Endothelial cell of umbilical vein (primary cell): ENCODE results near the gene BRPF1. TPM values are rescaled to one million over a fixed set of nuclear protein-coding genes. Genes with fewer than 3 reads are reported as not detected.

Experiments used
- BruUV-seq: library from RNA; stranded (reverse); fragments of 400-500 nt; replicated peaks from 2 replicates; lab custom pipeline; 2021; lab: Mats Ljungman, UMichigan
- CTCF ChIA-PET: fragments of 300-600, 350-600 bp; sonication (Branson Sonifier 250); formaldehyde crosslinking; loops from one replicate; lab custom pipeline; 2021; ENCODE audit warnings: antibody characterized with exemption, inconsistent platforms; lab: Charles Lee
- POLR2A ChIA-PET: fragments of 300-600, 350-600 bp; sonication (Branson Sonifier 250); formaldehyde crosslinking; loops from one replicate; lab custom pipeline; 2021; ENCODE audit warnings: antibody characterized with exemption, inconsistent platforms; lab: Charles Lee
- DNase-seq: peaks from one replicate; pipeline ENCODE4 v3.0.0-alpha.2; 2011; ENCODE audit warnings: low read depth, low spot score
- FAIRE-seq: peaks from 2 replicates; lab custom pipeline; 2011; peaks lifted over from hg19 to GRCh38; lab: Jason Lieb, UNC
- H2AFZ ChIP-seq: 2 replicates; pipeline ENCODE4 v1.6.0; 2012; ENCODE audit warnings: low read depth, low read length, control low read depth, inconsistent platforms
- H3K27ac ChIP-seq: 2 replicates; pipeline ENCODE4 v1.5.1; 2011; ENCODE audit warnings: low read depth, mild to moderate bottlenecking, control low read depth, low read length, moderate library complexity; ENCODE audit not compliant: insufficient read depth
- H3K27me3 ChIP-seq, 2 experiments: 2 replicates each; pipeline versions ENCODE4 v1.6.0 to v1.6.1; 2011; ENCODE audit warnings: low read length in 2 of 2, mixed read lengths in 1 of 2; ENCODE audit not compliant: control insufficient read depth in 2 of 2, insufficient read depth in 2 of 2
- H3K36me3 ChIP-seq, 2 experiments: 2 replicates in 1 of 2; 3 replicates in 1 of 2; pipeline ENCODE4 v1.5.1; 2011; ENCODE audit warnings: low read length in 2 of 2, mild to moderate bottlenecking in 1 of 2, moderate library complexity in 1 of 2; ENCODE audit not compliant: control insufficient read depth in 2 of 2, insufficient read depth in 2 of 2; ENCODE audit errors: extremely low read depth in 1 of 2
- H3K4me1 ChIP-seq: 3 replicates; pipeline ENCODE4 v1.5.1; 2011; ENCODE audit warnings: mild to moderate bottlenecking, low read length; ENCODE audit not compliant: control insufficient read depth, insufficient read depth; ENCODE audit errors: extremely low read depth
- H3K4me2 ChIP-seq: 2 replicates; pipeline ENCODE4 v1.6.1; 2011; ENCODE audit warnings: low read length, control low read depth, mixed read lengths; ENCODE audit not compliant: insufficient read depth
- H3K4me3 ChIP-seq, 3 experiments: fragments of 200-600 bp in 1 of 3; sonication (generic), shearing (Covaris generic) in 1 of 3; replicated peaks in 1 of 3; 2 replicates each; pipeline ENCODE4 v1.5.1; 2011 to 2016; ENCODE audit warnings: control low read depth in 3 of 3, low read length in 3 of 3, mild to moderate bottlenecking in 2 of 3, inconsistent platforms in 1 of 3, low read depth in 1 of 3, moderate library complexity in 1 of 3; ENCODE audit not compliant: insufficient read depth in 1 of 3
- H3K79me2 ChIP-seq: 2 replicates; pipeline ENCODE4 v1.6.0; 2012; ENCODE audit warnings: low read length, inconsistent platforms; ENCODE audit not compliant: control insufficient read depth, insufficient read depth
- H3K9ac ChIP-seq: replicated peaks from 2 replicates; pipeline ENCODE3; 2011; ENCODE audit warnings: low read length, control low read depth; ENCODE audit not compliant: insufficient read depth; ENCODE audit errors: extremely low read depth
- H3K9me1 ChIP-seq: replicated peaks from 3 replicates; pipeline ENCODE4 v1.6.0; 2011; ENCODE audit warnings: mild to moderate bottlenecking, low read length; ENCODE audit not compliant: control insufficient read depth, insufficient read depth; ENCODE audit errors: extremely low read depth
- H3K9me3 ChIP-seq: replicated peaks from 2 replicates; pipeline ENCODE4 v1.5.1; 2012; ENCODE audit warnings: low read length, inconsistent platforms; ENCODE audit not compliant: control insufficient read depth, insufficient read depth
- H4K20me1 ChIP-seq: replicated peaks from 2 replicates; pipeline ENCODE3; 2011; ENCODE audit warnings: mild to moderate bottlenecking, low read length; ENCODE audit not compliant: control insufficient read depth, insufficient read depth; ENCODE audit errors: extremely low read depth
- EZH2 ChIP-seq: IDR thresholded peaks from 2 replicates; pipeline ENCODE4 v1.6.1; 2012; ENCODE audit warnings: borderline replicate concordance, low read depth, mild to moderate bottlenecking, moderate library complexity, low read length, inconsistent platforms; ENCODE audit not compliant: severe bottlenecking
- FOS ChIP-seq: IDR thresholded peaks from 2 replicates; pipeline ENCODE4 v1.6.1; 2011; ENCODE audit warnings: mild to moderate bottlenecking, low read length, moderate library complexity, borderline replicate concordance; ENCODE audit not compliant: insufficient read depth
- GATA2 ChIP-seq: IDR thresholded peaks from 2 replicates; pipeline ENCODE4 v1.7.0; 2011; ENCODE audit warnings: low read depth, mild to moderate bottlenecking, moderate library complexity, mixed read lengths, low read length; ENCODE audit not compliant: insufficient read length, insufficient read depth
- JUN ChIP-seq: IDR thresholded peaks from 2 replicates; pipeline ENCODE4 v1.6.1; 2011; ENCODE audit warnings: borderline replicate concordance, low read depth; ENCODE audit not compliant: insufficient read length, insufficient read depth
- MYC ChIP-seq: IDR thresholded peaks from one replicate; pipeline ENCODE4 v1.6.1; 2011; ENCODE audit warnings: mild to moderate bottlenecking, low read depth, low read length
- POLR2A ChIP-seq: IDR thresholded peaks from 2 replicates; pipeline ENCODE4 v1.6.1; 2012; ENCODE audit warnings: low read depth, mild to moderate bottlenecking, control low read depth, low read length
- POLR2AphosphoS5 ChIP-seq: IDR thresholded peaks from 2 replicates; pipeline ENCODE4 v1.6.1; 2012; ENCODE audit warnings: low read depth, mild to moderate bottlenecking, control low read depth, low read length, moderate library complexity; ENCODE audit not compliant: insufficient read depth
- dilution Hi-C: fragments of 300-500 bp; cut with MboI; formaldehyde crosslinking; loops from one replicate; pipeline ENCODE4 v1.15.0; 2019; ENCODE audit warnings: low sequenced_read_pairs; ENCODE audit not compliant: extremely low pct_ligation_motif_present
- intact Hi-C: fragments of 100-400 bp; cut with micrococcal nuclease; formaldehyde crosslinking; loops from one replicate; pipeline ENCODE4 v1.10.0; 2022
- polyA plus RNA-seq, 4 experiments: library from polyadenylated mRNA; depleted of rRNA in 3 of 4; stranded (reverse) in 3 of 4; unstranded in 1 of 4; fragments of >200 nt; gene quantifications; 2 replicates each; pipeline versions ENCODE4 v1.2.1 to v1.2.3, GENCODE V29; 2011 to 2012; ENCODE audit warnings: missing spikeins in 1 of 4
- total RNA-seq: library from RNA; stranded (reverse); gene quantifications from 2 replicates; pipeline ENCODE4 v1.2.3, GENCODE V29; 2021
- TF ChIP-seq, protein P1 (sequence below), 2 donors: IDR thresholded peaks; 1 replicate in 1 of 2; 2 replicates in 1 of 2; pipeline ENCODE4 v1.5.1; 2011; ENCODE audit warnings: low read length in 2 of 2, mild to moderate bottlenecking in 2 of 2, moderate library complexity in 2 of 2, control low read depth in 1 of 2, inconsistent platforms in 1 of 2, low read depth in 1 of 2; ENCODE audit not compliant: insufficient read depth in 1 of 2; ENCODE audit errors: extremely low read depth in 1 of 2
- TF ChIP-seq, protein P2 (sequence below): IDR thresholded peaks from 2 replicates; pipeline ENCODE4 v1.6.1; 2011; ENCODE audit not compliant: insufficient read depth, insufficient read length

Gene BRPF1
- total and polyA plus RNA-seq, 2 donors (not counting 3 experiments of a cell fraction or from before 2014, with no cell fraction given) = 12.5 to 26.2 TPM

DNA sequence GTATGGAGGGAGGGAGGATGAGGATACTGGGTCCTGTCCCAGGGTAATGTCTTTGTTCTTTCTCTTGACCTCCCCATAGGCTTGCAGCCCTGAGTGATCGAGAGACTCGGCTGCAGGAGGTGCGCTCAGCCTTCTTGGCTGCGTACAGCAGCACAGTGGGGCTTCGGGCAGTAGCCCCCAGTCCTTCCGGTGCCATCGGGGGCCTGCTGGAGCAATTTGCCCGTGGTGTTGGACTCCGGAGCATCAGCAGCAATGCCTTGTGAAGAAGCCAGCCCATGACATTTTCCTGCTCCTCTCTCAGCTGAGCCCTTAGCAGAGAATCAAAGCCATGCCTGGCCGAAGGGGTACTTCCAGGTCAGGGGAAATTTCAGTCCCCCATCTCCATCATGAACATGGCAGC is 29.8 kb upstream of the BRPF1 start:
- CTCF ChIA-PET = no interaction called here
- H3K27ac ChIP-seq = no peak overlapping the region
- DNase-seq = no peak
- H2AFZ ChIP-seq = no peak overlapping the region
- no TSS peak for BruUV-seq
- H3K4me3 ChIP-seq = no peak overlapping the region
- peaks cover 1 to 8% of the 10 kb centered on the region in 2 experiments for H3K27me3 ChIP-seq
- H3K9me1 ChIP-seq = no peaks in the 10 kb centered on the region
- H3K9ac ChIP-seq = no peak overlapping the region
- no peaks in the 10 kb centered on the region for H3K79me2 ChIP-seq
- dilution Hi-C loops = no loop called here
- peaks cover 7% of the 10 kb centered on the region for H3K4me1 ChIP-seq
- H4K20me1 ChIP-seq = no peaks in the 10 kb centered on the region
- POLR2A ChIA-PET = interaction anchor here (0.6 kb wide), 1 partner anchor 43 kb away, joined by 8 read pairs; no protein-coding TSS in a partner anchor
- no peak overlapping the region for H3K4me2 ChIP-seq
- peaks cover 0 to 8% of the 10 kb centered on the region in 2 experiments for H3K36me3 ChIP-seq
- no peaks in the 10 kb centered on the region for H3K9me3 ChIP-seq
- FAIRE-seq = no peak
- intact Hi-C loops = loop anchor here (10.0 kb wide), 1 partner anchor 347 kb away; no protein-coding TSS in a partner anchor
- TF ChIP-seq MYC (no peak), JUN (no peak), POLR2A (no peak), FOS (no peak), EZH2 (no peak), POLR2AphosphoS5 (no peak), GATA2 (no peak)
- TF ChIP-seq, protein P1, sequence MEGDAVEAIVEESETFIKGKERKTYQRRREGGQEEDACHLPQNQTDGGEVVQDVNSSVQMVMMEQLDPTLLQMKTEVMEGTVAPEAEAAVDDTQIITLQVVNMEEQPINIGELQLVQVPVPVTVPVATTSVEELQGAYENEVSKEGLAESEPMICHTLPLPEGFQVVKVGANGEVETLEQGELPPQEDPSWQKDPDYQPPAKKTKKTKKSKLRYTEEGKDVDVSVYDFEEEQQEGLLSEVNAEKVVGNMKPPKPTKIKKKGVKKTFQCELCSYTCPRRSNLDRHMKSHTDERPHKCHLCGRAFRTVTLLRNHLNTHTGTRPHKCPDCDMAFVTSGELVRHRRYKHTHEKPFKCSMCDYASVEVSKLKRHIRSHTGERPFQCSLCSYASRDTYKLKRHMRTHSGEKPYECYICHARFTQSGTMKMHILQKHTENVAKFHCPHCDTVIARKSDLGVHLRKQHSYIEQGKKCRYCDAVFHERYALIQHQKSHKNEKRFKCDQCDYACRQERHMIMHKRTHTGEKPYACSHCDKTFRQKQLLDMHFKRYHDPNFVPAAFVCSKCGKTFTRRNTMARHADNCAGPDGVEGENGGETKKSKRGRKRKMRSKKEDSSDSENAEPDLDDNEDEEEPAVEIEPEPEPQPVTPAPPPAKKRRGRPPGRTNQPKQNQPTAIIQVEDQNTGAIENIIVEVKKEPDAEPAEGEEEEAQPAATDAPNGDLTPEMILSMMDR (IDR thresholded peaks at IDR 0.05; ENCODE audit: extremely low read depth in 1 of 2, insufficient read depth in 1 of 2, low read depth in 1 of 2, low read length in 2 of 2) = no peak
- TF ChIP-seq, protein P2, sequence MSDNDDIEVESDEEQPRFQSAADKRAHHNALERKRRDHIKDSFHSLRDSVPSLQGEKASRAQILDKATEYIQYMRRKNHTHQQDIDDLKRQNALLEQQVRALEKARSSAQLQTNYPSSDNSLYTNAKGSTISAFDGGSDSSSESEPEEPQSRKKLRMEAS = no peak
